GM21786 (cell line): ENCODE data around the gene CELA3A.

Source experiments
- ATAC-seq: cut with Tn5 transposase; IDR thresholded peaks from one replicate; pipeline ENCODE4 v1.9.1; 2021; ENCODE audit not compliant: unreplicated experiment

CELA3A gene

DNA sequence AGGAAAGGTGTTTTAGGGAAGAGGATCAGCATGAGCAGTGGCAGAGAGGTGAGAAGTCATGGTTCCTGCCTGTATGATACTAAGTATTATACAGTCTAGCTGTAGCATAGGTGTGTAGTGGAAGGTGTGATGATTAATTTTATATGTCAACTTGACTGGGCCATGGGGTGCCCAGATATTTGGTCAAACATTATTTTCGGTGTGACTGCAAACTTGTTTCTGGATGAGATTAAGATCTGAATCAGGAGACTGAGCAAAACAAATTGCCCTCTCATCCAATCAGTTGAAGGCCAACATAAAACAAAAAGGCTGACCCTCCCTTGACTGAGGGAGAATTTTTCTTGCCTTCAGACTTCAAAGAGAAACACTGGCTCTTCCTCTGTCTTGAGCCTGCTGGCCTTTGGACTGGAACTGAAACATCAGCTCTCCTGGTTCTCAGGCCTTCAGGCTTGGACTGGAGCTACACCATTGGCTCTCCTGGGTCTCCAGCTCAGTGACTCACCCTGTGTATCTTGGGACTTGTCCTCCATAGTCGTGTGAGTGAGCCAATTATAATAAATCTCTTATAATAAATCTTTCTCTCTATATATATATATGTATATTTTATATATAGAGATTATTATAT, 44.3 kb downstream of the CELA3A start:
- no peak for ATAC-seq

DNA sequence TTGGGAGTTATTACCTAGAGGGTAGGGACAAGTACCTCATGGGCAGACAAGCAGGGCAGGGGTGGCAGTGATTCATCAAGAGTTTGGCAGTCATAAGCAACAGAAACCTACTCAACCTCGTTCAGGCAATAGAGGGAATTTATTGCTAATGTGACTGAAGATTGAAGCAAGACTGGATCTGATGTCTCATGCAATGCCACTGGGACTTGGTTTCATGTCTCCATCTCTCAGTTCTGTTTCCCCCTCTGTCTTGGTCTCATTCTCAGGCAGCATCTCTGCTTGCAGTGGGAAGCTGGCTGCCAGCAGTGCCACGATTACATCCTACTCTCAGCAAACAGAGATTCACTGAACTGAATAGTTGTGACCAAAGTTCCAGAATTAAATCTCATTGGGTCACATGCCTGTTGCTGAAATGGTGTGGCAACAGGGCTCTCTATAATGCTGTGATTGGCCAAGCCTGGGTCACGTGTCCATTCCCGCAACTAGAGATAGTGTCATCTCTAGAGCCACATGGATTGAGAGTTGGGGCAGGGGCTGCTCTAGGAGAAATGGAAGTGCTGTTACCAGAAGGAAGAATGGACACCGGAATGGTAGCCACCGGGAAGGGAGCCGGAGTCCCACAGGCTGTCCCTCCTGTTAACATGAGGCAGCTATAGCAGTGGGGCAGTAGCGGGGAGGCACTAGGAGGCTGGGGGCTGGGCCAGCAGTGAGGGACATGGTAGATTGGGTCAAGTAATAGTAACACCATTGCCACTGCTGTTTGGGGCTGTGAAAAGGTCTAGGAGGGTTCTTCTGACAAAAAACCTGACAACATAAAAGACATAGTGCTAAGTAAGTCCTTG, 47.1 kb downstream of the CELA3A start:
- ATAC-seq, result no peak

DNA sequence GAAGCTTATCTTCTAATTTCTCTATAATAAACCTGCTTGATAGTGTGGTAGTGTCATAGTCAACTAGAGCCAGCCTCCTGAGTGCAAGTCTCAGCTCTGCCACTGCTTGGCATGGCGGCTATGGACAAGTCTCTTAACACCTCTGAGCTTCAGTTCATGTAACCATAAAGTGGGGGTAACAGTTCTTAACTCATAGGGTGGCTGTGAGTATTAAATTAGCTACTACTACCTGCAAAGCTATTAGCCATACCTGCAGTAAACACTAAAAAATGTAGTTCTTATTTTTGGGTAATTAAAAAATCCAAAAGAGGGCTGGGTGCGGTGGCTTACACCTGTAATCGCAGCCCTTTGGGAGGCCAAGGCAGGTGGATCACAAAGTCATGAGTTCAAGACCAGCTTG, 48.9 kb downstream of the CELA3A start:
- no peak for ATAC-seq

DNA sequence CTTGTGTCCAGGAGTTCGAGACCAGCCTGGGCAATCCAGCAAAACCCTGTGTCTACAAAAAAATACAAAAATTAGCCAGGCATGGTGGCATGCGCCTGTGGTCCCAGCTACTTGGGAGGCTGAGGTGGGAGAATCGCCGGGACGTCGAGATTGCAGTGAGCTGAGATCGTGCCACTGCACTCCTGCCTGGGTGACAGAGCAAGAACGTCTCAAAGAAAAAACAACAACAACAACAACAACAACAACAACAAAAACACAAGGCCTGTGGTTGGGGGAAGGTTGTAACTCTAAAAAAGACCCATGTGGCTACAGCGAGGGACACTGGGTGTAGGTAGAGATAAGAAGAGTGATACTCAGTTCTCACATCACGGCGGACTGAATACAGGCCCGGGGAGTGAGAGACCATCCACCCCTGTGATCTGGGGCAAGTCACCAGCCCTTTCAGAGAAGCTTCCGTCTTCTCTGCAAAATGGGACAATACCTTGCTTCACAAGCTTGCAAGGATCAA, 50.2 kb downstream of the CELA3A start:
- ATAC-seq, result no peak

DNA sequence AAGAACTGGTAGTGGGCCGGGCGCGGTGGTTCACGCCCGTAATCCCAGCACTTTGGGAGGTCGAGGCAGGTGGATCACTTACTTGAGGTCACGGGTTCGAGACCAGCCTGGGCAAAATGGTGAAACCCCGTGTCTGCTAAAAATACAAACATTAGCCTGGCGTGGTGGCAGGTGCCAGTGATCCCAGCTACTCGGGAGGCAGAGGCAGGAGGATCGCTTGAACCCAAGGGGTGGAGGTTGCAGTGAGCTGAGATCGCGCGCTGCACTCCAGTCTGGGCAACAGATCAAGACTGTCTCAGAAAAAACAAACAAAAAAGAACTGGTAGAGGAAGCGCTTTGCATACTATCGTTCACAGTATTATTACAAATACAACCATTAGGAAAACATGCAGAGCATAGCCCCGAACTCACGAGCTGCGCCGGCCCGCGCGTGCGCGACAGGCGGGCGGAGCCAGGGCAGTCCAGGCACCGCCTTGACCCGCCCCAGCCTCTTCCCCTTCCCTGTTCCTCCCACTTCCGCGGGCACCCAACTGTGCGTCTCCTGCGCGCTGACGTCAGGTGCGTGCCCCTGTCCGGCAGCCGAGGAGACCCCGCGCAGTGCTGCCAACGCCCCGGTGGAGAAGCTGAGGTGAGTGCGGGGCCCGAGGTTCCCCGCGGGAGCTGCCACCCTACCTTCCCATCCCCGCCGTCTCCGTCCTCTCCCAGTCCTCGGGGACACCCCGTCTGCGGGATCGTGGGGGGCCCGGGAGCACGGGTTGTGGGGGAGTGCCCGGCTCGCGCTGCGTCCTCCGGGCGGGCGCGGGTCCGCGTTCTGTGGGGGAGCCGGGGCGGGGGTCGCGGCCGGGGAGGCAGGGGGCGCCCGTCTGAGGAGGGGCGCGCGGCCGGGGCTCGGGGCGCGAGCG, 50.9 kb downstream of the CELA3A start, which contains the start of gene CDC42:
Gene CDC42, plus strand, starts transcription at position 595 of the 902 bp plus-strand sequence. CDS start 25,770 bp downstream, outside the sequence.
- peak; percentile 74 for ATAC-seq

DNA sequence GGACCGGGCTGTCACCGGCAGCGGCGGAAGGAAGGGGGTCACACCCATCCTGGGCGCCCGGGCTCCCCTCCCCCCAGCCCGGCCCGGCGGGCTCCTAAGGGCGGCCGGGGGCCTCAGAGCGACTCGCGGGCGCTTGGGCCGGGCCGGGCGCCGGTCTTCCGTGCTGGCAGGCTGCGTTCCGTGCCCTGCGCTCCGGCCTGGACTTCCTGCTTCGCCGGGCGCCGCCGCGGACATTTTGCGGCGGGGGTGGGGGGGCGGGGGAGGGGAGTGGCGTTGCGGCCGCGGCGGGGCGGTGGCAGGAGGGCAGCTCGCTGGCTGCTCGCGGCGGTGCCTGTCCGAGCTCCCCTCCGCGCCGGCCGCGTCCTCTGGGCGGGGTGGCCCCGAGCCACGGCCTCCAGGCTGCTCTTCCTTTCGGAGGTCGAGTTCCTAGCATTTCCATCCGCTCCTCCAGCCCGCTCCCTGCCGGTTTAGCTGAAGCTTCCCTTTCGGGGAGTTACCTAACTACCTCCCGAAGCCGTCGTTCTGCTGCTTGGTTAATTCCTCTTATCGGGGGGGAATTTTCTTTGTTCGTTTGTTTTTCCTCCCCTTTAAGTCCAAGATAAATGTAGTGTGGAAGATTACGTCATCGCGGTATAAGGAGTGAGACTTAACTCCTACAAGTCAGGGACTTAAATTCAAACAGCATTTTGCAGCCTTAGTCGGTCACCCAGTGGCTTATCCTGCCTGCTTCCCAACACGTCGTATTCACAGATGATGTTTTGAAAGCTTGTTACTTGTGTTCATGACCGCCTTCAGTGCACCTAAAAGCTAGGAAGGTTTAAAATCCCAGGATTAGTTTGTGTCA, 51.8 kb downstream of the CELA3A start:
- peak; percentile 30 for ATAC-seq

DNA sequence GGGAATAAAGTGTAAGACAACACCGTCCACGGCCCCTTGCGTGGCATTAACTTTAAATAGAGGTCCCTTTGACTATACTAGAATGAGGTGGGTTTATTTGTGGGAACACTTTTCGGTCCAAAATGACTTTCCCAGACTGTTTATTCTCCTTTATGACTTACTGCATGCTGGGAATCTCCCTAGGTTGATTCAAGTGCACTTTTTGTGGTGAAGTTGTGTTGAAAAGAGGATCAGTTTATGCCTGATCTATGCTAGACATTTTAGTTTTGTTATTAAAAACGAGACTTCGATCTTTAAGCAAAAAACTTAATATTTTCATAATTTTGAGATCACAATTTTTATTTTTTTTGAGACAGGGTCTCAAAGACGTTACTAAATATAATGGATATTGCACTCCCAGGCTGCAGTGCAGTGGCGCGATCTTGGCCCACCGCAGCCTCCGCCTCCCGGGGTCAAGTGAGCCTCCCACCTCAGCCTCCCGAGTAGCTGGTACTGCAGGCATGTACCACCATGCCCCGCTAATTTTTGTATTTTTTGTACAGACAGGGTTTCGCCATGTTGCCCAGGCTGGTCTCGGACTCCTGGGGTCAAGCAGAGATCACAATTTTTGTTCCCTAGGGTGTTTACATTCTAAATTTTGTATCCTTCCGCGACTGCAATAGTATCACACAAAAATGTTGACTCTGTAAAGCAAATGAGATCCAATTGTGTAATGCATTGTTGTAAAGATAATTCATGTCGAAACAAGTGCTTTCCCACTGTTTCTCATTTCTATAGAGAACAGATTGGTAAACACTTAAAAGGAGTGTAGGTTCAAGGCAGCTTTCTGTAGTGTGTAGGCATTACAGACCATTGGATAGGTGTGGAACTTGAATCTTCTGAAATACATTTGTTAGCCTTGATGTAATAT, 52.7 kb downstream of the CELA3A start:
- ATAC-seq, result no peak

DNA sequence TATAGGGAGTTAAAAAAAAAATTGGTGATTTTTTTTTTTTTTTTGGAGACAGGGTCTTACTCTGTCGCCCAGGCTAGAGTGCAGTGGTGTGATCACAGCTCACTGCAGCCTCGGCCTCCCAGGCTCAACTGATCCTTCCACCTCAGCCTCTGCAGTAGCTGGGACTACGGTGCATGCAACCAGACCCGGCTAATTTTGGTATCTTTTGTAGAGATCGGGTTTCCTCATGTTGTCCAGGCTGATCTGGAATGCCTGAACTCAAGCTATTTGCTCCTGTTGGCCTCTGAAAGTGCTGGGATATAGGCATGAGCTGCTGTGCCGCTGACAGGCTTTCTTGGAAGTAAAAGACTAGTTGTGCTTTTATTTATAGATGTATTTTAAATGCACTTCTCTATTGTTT, 54.0 kb downstream of the CELA3A start:
- no peak for ATAC-seq

DNA sequence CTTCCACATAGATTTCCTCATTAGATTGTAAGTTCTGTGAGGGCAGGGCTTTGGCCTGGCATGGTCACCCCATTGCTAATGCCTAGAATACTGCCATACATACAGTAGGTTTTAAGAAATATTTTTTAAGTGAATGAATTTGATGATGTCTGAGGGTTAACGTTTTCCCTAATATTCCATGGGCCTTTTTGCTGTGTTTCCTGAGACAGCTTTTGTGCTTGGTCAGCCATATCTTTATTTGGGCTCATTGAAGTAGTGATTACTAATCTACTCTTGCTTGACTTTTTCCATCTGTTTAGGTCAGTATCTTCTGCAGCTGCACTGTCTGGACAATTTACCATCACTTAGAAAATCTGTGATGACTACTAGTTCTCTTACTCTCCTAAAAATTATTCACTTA, 54.6 kb downstream of the CELA3A start:
- no peak for ATAC-seq

DNA sequence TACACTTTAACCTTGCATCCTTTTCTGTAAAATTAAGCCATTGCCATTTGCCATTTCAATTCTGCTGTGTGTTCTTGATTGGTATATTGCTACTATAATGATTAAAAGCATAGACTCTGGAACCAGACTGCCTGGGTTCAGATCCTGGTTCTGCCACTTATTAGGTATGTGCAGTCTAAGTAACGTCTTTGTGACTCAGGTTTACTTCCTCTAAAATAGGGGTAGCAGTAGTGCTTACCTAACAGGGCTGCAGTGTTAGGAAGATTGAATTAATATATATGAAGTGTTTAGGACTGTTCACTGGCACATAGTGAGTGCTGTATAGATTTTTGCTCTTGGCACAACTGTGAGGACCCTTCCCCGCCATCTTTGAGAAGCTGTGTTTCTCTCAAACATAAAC, 55.5 kb downstream of the CELA3A start:
- ATAC-seq, result no peak

DNA sequence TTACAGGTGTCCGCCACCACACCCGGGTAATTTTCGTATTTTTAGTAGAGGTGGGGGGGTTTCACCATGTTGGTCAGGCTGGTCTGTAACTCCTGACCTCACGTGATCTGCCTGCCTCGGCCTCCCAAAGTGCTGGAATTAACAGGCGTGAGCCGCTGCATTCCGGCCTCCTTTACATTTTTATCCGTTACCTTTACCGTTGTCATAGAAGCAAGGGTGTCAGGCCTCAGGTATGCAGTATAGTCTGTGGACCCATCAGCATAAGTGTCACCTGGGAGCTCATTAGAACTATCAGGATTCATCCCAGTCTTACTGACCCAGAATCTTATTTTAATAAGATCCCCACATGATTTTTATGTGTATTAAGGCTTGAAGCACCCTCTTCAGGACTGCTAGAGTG, 56.4 kb downstream of the CELA3A start:
- ATAC-seq, result no peak
